ENCODE measurements around the gene MYO5B. TPM values are rescaled to one million over a fixed set of nuclear protein-coding genes. Genes with fewer than 3 reads are reported as not detected.

Gene MYO5B
- total RNA-seq, 4 donors from 2014 or later: 58.2 to 102 (median 89.9) TPM

- WGBS, 2 donors: 23 to 45% methylated on average over 1 of the region's 1 CpG
- Histone ChIP-seq H3K27me3 (no peaks in the 10 kb centered on the region), H3K4me1 (peaks cover 7 to 20% of the 10 kb centered on the region in 2 donors), H3K27ac (peak overlapping the region; percentile 20 to 62 (median 44)), H3K9me3 (no peaks in the 10 kb centered on the region), H3K4me3 (replicated peaks in 1 of 3) (no peak overlapping the region), H3K36me3 (no peaks in the 10 kb centered on the region)
- DNase-seq: peak; percentile 51 to 53
- intact Hi-C loops (cut with DNase I): no loop called here
- no peak for TF ChIP-seq POLR2A (IDR thresholded peaks at IDR 0.05)
- TF ChIP-seq, protein P1, sequence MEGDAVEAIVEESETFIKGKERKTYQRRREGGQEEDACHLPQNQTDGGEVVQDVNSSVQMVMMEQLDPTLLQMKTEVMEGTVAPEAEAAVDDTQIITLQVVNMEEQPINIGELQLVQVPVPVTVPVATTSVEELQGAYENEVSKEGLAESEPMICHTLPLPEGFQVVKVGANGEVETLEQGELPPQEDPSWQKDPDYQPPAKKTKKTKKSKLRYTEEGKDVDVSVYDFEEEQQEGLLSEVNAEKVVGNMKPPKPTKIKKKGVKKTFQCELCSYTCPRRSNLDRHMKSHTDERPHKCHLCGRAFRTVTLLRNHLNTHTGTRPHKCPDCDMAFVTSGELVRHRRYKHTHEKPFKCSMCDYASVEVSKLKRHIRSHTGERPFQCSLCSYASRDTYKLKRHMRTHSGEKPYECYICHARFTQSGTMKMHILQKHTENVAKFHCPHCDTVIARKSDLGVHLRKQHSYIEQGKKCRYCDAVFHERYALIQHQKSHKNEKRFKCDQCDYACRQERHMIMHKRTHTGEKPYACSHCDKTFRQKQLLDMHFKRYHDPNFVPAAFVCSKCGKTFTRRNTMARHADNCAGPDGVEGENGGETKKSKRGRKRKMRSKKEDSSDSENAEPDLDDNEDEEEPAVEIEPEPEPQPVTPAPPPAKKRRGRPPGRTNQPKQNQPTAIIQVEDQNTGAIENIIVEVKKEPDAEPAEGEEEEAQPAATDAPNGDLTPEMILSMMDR (IDR thresholded peaks at IDR 0.05): no peak
These were observed 6.6 kb upstream of the MYO5B start for GRCh38 chr18:50201476-50202018.

GRCh38 chr18:50199921-50200320, 5.0 kb upstream of the MYO5B start:
- DNase-seq: no peak
- TF ChIP-seq, protein P1 (IDR thresholded peaks at IDR 0.05): no peak
- no peak for TF ChIP-seq POLR2A (IDR thresholded peaks at IDR 0.05)
- H3K27ac ChIP-seq: no peak overlapping the region
- no peak overlapping the region for H3K4me3 ChIP-seq (replicated peaks in 1 of 3)
- intact Hi-C loops (cut with DNase I): loop anchor here (5.0 kb wide), 1 partner anchor 193 kb away; no protein-coding TSS in a partner anchor
- peaks cover 20 to 33% of the 10 kb centered on the region in 2 donors for H3K4me1 ChIP-seq
- H3K36me3 ChIP-seq: no peaks in the 10 kb centered on the region
- 64 to 100% methylated on average over 1 of the region's 1 CpG for WGBS, 2 donors
- no peaks in the 10 kb centered on the region for H3K9me3 ChIP-seq
- no peaks in the 10 kb centered on the region for H3K27me3 ChIP-seq

DNA sequence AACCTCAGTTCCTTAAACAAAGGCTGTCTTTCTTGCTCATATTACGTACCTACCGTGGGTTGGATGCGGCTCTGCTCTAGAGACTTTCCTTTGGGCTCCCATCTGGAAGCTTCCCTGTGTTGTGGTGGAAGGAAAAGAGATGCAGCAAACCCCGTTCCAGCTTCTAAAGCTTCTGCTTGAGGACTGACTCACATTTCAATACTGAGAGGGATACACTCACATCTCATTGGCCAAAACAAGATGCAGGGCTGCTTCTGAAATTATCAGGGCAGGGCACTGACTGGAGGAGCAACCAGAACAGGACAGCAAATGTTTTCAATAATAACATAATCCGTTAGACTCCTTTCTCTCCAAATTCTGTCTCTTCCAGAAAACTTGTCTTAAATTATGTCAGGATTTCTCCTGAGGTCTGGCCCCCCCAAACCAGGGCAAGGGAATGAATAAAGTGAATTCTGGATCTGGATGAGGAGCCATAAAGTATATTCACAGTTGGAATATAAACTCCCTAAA, 4.5 kb upstream of the MYO5B start:
- Histone ChIP-seq H3K36me3 (no peaks in the 10 kb centered on the region), H3K4me3 (replicated peaks in 1 of 3) (no peak overlapping the region), H3K27me3 (no peaks in the 10 kb centered on the region), H3K27ac (no peak overlapping the region), H3K9me3 (no peaks in the 10 kb centered on the region), H3K4me1 (peaks cover 20 to 33% of the 10 kb centered on the region in 2 donors)
- DNase-seq: no peak
- intact Hi-C loops (cut with DNase I): loop anchor here (5.0 kb wide), 1 partner anchor 192 kb away; no protein-coding TSS in a partner anchor
- no peak for TF ChIP-seq POLR2A (IDR thresholded peaks at IDR 0.05)
- TF ChIP-seq, protein P1 (IDR thresholded peaks at IDR 0.05): no peak
- 76 to 78% methylated on average over 5 of the region's 5 CpGs for WGBS, 2 donors

DNA sequence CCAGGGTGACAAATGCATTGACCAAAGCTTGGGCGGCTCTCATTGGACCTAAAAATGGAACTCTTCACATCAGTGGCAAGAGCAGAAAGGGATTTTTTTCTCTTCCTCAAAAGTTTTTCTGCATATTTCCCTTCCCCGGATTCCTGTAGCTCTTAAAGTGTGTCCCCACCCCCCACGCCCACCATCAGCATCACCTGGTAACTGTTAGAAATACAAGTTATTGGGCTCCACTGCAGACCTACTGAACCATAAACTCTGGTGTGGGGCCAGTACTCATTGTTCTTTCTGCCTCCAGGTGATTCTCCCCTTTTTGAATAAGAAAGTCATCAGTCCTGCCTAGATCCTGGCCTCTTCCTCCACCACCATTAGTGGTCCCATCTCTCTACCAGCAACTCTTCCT, 1.3 kb upstream of the MYO5B start:
- DNase-seq: peak; percentile 77 to 84
- Histone ChIP-seq H3K27me3 (no peaks in the 10 kb centered on the region), H3K36me3 (no peaks in the 10 kb centered on the region), H3K4me3 (replicated peaks in 1 of 3) (no peak overlapping the region), H3K4me1 (peaks cover 22 to 23% of the 10 kb centered on the region in 2 donors), H3K27ac (peak overlapping the region; percentile 12 to 41 (median 33)), H3K9me3 (no peaks in the 10 kb centered on the region)
- intact Hi-C loops (cut with DNase I): loop anchor here (5.0 kb wide), 1 partner anchor 189 kb away; no protein-coding TSS in a partner anchor
- WGBS, 2 donors: 64 to 66% methylated on average over 3 of the region's 3 CpGs
- TF ChIP-seq, protein P1 (IDR thresholded peaks at IDR 0.05): no peak
- TF ChIP-seq POLR2A (IDR thresholded peaks at IDR 0.05): no peak

DNA sequence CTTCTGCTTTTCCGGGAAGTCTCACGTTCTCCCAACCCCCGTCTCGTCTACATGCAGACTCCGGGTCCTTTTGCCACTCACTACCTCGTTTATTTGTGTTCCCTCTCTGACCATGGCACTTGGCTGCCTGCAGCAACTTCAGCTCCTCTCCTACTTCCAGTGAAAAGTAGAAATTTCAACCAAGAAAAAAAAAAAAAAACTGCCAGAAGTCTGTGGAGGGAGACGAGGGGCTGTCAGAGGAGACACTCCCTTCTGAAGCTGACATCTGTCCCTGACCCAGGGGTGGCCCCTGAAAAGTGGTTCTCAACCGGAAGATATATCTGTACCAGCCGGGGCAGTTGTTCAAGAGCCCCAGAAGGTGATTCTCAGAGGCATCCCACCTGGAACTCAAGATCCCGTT, 742 bp upstream of the MYO5B start:
- H3K27me3 ChIP-seq: no peaks in the 10 kb centered on the region
- H3K4me1 ChIP-seq: peaks cover 22 to 23% of the 10 kb centered on the region in 2 donors
- DNase-seq: peak; percentile 20 to 40
- no peak for TF ChIP-seq POLR2A (IDR thresholded peaks at IDR 0.05)
- intact Hi-C loops (cut with DNase I): loop anchor here (5.0 kb wide), 1 partner anchor 188 kb away; no protein-coding TSS in a partner anchor
- H3K27ac ChIP-seq: peak overlapping the region; percentile 20 to 60 (median 33)
- no peaks in the 10 kb centered on the region for H3K36me3 ChIP-seq
- H3K9me3 ChIP-seq: no peaks in the 10 kb centered on the region
- WGBS, 2 donors: 28 to 36% methylated on average over 10 of the region's 10 CpGs
- no peak overlapping the region for H3K4me3 ChIP-seq (replicated peaks in 1 of 3)

Data from thyroid gland (tissue), 4 donors.